Cardiac muscle cell (in vitro differentiated cells and primary cell): ENCODE results near the gene TSPAN31. TPM values are rescaled to one million over a fixed set of nuclear protein-coding genes. Genes with fewer than 3 reads are reported as not detected.
A peak's percentile ranks its signal among the peaks of the same experiment; 100 is the strongest.

Source experiments
- DNase-seq, 2 donors: peaks; one replicate each; pipeline versions ENCODE4 v3.0.0 to v3.0.0-alpha.2; 2010 to 2017; ENCODE audit warnings: low read depth in 1 of 2, low spot score in 1 of 2
- H3K27ac ChIP-seq: fragments of 200-600 bp; sonication (generic); 2 replicates; pipeline ENCODE4 v1.5.1; 2016
- H3K27me3 ChIP-seq: fragments of 200-600 bp; sonication (generic); 2 replicates; pipeline ENCODE4 v1.6.0; 2016; ENCODE audit warnings: control low read depth
- H3K36me3 ChIP-seq: fragments of 200-600 bp; sonication (generic); 2 replicates; pipeline ENCODE4 v1.5.1; 2016; ENCODE audit warnings: control low read depth
- H3K4me1 ChIP-seq: fragments of 200-600 bp; sonication (generic); 2 replicates; pipeline ENCODE4 v1.8.1; 2017; ENCODE audit warnings: low read depth, mild to moderate bottlenecking, mixed run types
- H3K4me3 ChIP-seq: fragments of 200-600 bp; sonication (generic); 2 replicates; pipeline ENCODE4 v1.5.1; 2016; ENCODE audit warnings: mild to moderate bottlenecking
- H3K9me3 ChIP-seq: fragments of 200-600 bp; sonication (generic); 2 replicates; pipeline ENCODE4 v1.5.1; 2017; ENCODE audit warnings: low read depth, mild to moderate bottlenecking, control low read depth
- polyA plus RNA-seq: library from polyadenylated mRNA; unstranded; fragments of >200 nt; fragmentation: Nextera tagmentation; extraction: Ambion mirVana; gene quantifications from 2 replicates; pipeline ENCODE4 v1.2.1, GENCODE V29; 2016
- total RNA-seq: library from RNA; depleted of rRNA; stranded (reverse); fragments of >200 nt; gene quantifications from 2 replicates; pipeline ENCODE4 v1.2.3, GENCODE V29; 2016
- TF ChIP-seq, protein P1 (sequence below): IDR thresholded peaks from 2 replicates; pipeline ENCODE4 v1.5.1; 2012; ENCODE audit warnings: low read depth, mild to moderate bottlenecking, low read length

The TSPAN31 gene
- total and polyA plus RNA-seq, 2 experiments from 2014 or later, result 65.9 to 66.3 TPM

DNA sequence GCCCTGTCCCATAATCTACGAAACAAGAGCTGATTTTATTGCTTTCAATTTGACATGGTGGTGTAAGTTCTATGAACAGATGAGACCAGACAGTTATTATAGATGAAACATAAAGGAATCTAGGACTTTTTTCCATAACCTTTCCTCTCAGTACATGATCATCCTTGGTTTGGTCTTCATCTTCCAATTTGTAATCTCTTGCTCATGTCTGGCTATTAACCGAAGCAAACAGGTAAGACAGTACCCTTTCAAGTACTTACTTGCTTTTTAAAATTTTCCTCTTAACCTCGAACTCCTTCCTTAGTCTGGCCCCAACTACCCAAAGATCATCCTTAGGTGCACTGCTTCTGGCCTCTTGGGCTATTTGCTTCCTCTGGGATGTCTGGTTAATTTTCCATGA, 1.2 kb downstream of the TSPAN31 start:
- H3K27ac ChIP-seq, result no peak overlapping the region

DNA sequence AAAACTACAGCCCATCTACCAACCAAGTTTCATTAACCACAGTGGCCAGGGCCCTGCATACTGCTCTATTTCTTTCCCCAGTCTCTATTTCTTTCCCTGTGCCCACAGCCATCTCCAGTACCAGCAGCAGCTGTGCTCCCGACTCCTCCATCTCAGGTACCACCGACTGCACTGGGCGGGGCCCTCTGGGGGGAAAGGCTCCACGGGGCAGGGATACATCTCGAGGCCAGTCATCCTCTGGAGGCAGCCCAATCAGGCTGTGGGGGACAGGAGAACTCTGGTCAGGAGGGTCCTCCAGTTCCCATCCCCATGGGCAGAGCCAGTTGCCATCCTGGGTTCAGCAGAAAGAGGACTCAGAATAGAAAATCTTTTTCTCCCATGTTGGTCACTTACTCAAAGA, 4.2 kb downstream of the TSPAN31 start:
- Histone ChIP-seq H3K4me3 (no peak overlapping the region), H3K27me3 (no peaks in the 10 kb centered on the region), H3K9me3 (no peaks in the 10 kb centered on the region), H3K36me3 (peaks cover 30% of the 10 kb centered on the region), H3K27ac (no peak overlapping the region), H3K4me1 (peaks cover 4% of the 10 kb centered on the region)
- TF ChIP-seq, protein P1, sequence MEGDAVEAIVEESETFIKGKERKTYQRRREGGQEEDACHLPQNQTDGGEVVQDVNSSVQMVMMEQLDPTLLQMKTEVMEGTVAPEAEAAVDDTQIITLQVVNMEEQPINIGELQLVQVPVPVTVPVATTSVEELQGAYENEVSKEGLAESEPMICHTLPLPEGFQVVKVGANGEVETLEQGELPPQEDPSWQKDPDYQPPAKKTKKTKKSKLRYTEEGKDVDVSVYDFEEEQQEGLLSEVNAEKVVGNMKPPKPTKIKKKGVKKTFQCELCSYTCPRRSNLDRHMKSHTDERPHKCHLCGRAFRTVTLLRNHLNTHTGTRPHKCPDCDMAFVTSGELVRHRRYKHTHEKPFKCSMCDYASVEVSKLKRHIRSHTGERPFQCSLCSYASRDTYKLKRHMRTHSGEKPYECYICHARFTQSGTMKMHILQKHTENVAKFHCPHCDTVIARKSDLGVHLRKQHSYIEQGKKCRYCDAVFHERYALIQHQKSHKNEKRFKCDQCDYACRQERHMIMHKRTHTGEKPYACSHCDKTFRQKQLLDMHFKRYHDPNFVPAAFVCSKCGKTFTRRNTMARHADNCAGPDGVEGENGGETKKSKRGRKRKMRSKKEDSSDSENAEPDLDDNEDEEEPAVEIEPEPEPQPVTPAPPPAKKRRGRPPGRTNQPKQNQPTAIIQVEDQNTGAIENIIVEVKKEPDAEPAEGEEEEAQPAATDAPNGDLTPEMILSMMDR, result no peak
- DNase-seq, result no peak

More for the DNA sequence above, 1.2 kb downstream of the TSPAN31 start:
- peaks cover 30% of the 10 kb centered on the region for H3K36me3 ChIP-seq
- DNase-seq, result no peak
- H3K4me1 ChIP-seq, result no peaks in the 10 kb centered on the region
- H3K4me3 ChIP-seq, result no peak overlapping the region
- peaks cover 25% of the 10 kb centered on the region for H3K27me3 ChIP-seq
- no peaks in the 10 kb centered on the region for H3K9me3 ChIP-seq
- TF ChIP-seq, protein P1, result no peak

DNA sequence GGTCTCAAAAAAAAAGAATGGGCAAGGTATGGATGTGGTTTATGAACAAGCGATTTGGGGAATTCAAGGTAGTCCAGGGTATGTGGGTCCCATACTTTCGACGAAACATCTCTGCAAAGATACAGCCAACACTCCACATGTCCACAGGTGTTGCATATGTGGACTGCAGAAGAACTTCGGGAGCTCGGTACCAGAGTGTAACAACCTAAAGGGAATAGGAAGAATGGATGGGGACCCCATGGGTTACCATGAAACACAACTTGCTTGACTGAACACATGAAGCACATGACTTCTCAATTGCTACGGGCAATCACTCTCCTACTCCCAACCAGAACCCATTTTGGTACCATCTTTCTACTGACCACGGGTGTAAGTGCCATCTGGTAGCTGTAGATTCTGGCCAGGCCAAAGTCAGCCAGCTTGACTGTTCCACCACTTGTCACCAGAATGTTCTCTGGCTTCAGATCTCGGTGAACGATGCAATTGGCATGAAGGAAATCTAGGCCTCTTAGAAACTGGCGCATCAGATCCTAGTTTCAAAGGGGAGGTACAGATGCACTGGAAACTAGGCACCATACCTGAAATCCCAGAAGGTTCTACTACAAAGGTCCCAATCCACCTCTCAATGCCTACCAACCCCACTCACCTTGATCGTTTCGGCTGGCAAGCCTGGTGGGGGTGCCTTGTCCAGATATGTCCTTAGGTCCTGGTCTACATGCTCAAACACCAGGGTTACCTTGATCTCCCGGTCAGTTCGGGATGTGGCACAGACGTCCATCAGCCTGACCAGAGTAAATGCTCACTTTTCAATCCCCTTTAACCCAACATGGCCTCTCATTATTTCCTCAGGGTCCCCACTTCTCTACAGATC, 6.0 kb downstream of the TSPAN31 start:
- no peak for DNase-seq
- no peak overlapping the region for H3K27ac ChIP-seq
- peak overlapping the region; percentile 64 for H3K4me3 ChIP-seq
- peaks cover 2% of the 10 kb centered on the region for H3K27me3 ChIP-seq
- TF ChIP-seq, protein P1, result no peak
- H3K9me3 ChIP-seq, result no peaks in the 10 kb centered on the region
- peaks cover 30% of the 10 kb centered on the region for H3K36me3 ChIP-seq
- peaks cover 4% of the 10 kb centered on the region for H3K4me1 ChIP-seq

DNA sequence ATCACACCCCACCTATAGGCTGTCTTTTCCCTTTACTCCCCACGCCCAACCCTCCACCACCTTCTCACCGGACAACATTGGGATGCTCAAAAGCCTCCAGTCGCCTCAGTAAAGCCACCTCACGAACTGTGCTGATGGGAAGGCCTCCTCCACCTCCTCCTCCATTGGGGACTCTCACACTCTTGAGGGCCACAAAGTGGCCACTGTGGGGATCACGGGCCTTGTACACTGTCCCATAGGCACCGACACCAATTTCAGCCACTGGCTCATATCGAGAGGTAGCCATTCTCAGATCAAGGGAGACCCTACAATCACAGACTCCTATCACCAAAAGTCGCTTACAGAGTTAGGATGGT, 6.6 kb downstream of the TSPAN31 start:
- Histone ChIP-seq H3K4me3 (peak overlapping the region; percentile 64), H3K27me3 (peaks cover 8% of the 10 kb centered on the region), H3K36me3 (peaks cover 28% of the 10 kb centered on the region), H3K9me3 (no peaks in the 10 kb centered on the region), H3K27ac (peak overlapping the region; percentile 87), H3K4me1 (peaks cover 8% of the 10 kb centered on the region)
- TF ChIP-seq, protein P1, result no peak
- DNase-seq, result no peak

DNA sequence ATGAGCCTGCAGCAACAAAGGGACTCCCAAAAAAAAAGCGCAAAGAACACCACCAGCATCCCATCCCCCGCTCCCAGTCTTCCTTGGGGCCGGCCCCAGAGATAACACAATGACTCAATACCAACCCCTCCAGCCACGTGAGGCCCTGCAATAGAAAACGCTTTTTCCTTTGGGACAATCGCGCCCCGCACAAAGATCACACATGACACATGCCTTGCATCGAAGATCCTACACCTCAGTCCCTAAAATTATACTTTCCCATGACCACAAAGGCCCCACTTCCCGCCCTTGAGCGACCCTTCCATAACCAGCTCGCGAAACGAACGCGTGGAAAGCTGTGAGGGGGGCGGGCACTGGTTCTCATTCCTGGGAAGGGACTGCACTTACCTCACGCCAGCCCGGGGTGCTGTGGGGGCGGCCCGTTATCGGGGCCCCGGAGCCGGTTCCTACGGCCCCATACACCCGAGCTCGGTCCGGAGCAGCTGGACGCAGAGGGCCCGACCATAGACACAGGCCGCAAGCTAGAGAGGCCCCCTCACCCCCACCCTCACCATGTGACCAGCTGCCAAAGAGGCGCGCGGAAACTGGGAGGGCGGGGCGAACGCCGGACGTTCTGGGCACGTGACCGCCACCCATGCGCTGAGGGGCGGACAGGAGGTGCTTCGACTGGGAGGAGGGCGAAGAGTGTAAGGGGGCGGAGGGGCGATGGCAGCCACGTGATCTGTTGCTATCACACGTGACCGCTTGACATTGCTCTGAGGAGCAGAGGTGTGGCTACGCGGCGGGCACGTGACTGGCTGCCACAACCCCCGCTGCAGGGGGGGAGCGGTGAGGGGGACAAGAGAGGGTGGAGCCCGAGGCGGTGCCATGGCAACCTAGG, 7.2 kb downstream of the TSPAN31 start, which contains the start of gene CDK4:
CDK4 (minus strand) TSS at position 523 of the 880 bp plus-strand sequence. CDS start 593 bp downstream, outside the sequence.
- Histone ChIP-seq H3K4me3 (peak within 1 kb of the TSS; percentile 64), H3K27me3 (peaks cover 14% of the 10 kb centered on the region), H3K9me3 (no peaks in the 10 kb centered on the region), H3K4me1 (peaks cover 12% of the 10 kb centered on the region), H3K27ac (peak within 1 kb of the TSS; percentile 87), H3K36me3 (peaks cover 22% of the 10 kb centered on the region)
- DNase-seq, result peak; percentile 99 to 100
- TF ChIP-seq, protein P1, result no peak
